CD14-positive monocyte (primary cell): ENCODE data around the gene ZNRF4. TPM values are rescaled to one million over a fixed set of nuclear protein-coding genes. Genes with fewer than 3 reads are reported as not detected.

Experiments used
- DNase-seq, 3 donors: peaks; one replicate each; pipeline ENCODE4 v3.0.0-alpha.2; 2011 to 2022
- H2AFZ ChIP-seq: 2 replicates; pipeline ENCODE4 v1.6.0; 2012; ENCODE audit warnings: mild to moderate bottlenecking, low read depth, low read length, inconsistent platforms; ENCODE audit not compliant: insufficient read depth, poor library complexity, severe bottlenecking
- H3K27ac ChIP-seq, 2 donors: 1 replicate in 1 of 2; 2 replicates in 1 of 2; pipeline ENCODE4 v1.5.1; 2012 to 2013; ENCODE audit warnings: low read length in 2 of 2, control low read depth in 1 of 2, inconsistent platforms in 1 of 2, low read depth in 1 of 2, mild to moderate bottlenecking in 1 of 2
- H3K27me3 ChIP-seq, 2 donors: one replicate each; pipeline versions ENCODE4 v1.6.0 to v1.6.1; 2011 to 2013; ENCODE audit warnings: low read length in 2 of 2; ENCODE audit not compliant: control insufficient read depth in 2 of 2, insufficient read depth in 2 of 2
- H3K36me3 ChIP-seq, 2 donors: replicated peaks in 1 of 2; 1 replicate in 1 of 2; 2 replicates in 1 of 2; pipeline versions ENCODE4 v1.5.1 to v1.6.1; 2012 to 2013; ENCODE audit warnings: low read length in 2 of 2, control low read depth in 1 of 2, inconsistent platforms in 1 of 2, mild to moderate bottlenecking in 1 of 2; ENCODE audit not compliant: insufficient read depth in 2 of 2, control insufficient read depth in 1 of 2
- H3K4me1 ChIP-seq, 2 donors: 1 replicate in 1 of 2; 2 replicates in 1 of 2; pipeline versions ENCODE4 v1.5.1 to v1.6.1; 2012 to 2013; ENCODE audit warnings: low read length in 2 of 2, control low read depth in 1 of 2, inconsistent platforms in 1 of 2, mild to moderate bottlenecking in 1 of 2, moderate library complexity in 1 of 2; ENCODE audit not compliant: insufficient read depth in 2 of 2, control insufficient read depth in 1 of 2
- H3K4me2 ChIP-seq: replicated peaks from 2 replicates; pipeline ENCODE3; 2012; ENCODE audit warnings: low read length, moderate library complexity, mild to moderate bottlenecking; ENCODE audit not compliant: poor library complexity, severe bottlenecking; ENCODE audit errors: extremely low read depth
- H3K4me3 ChIP-seq, 3 experiments: fragments of 200-600 bp in 1 of 3; sonication (generic) in 1 of 3; replicated peaks in 1 of 3; 1 replicate in 2 of 3; 2 replicates in 1 of 3; pipeline ENCODE4 v1.5.1; 2011 to 2013; ENCODE audit warnings: low read length in 3 of 3, mild to moderate bottlenecking in 3 of 3, control low read depth in 2 of 3, low read depth in 2 of 3, inconsistent platforms in 1 of 3, moderate library complexity in 1 of 3
- H3K79me2 ChIP-seq: 2 replicates; pipeline ENCODE4 v1.6.0; 2012; ENCODE audit warnings: mild to moderate bottlenecking, control low read depth, inconsistent platforms, low read length, moderate library complexity; ENCODE audit not compliant: insufficient read depth
- H3K9ac ChIP-seq: 2 replicates; pipeline ENCODE4 v1.6.0; 2017; ENCODE audit warnings: low read length, mild to moderate bottlenecking; ENCODE audit not compliant: insufficient read depth, poor library complexity, severe bottlenecking
- H3K9me3 ChIP-seq, 2 donors: replicated peaks in 1 of 2; 1 replicate in 1 of 2; 2 replicates in 1 of 2; pipeline versions ENCODE4 v1.5.1 to v1.6.1; 2012 to 2013; ENCODE audit warnings: low read length in 2 of 2, control low read depth in 1 of 2; ENCODE audit not compliant: control insufficient read depth in 1 of 2, insufficient read depth in 1 of 2
- H4K20me1 ChIP-seq: 2 replicates; pipeline ENCODE4 v1.6.0; 2012; ENCODE audit warnings: mild to moderate bottlenecking, low read length, control low read depth, moderate library complexity; ENCODE audit not compliant: insufficient read depth
- H3K27ac Mint-ChIP-seq, 7 donors: one replicate each; pipeline ENCODE4 v1.8.0; 2020; ENCODE audit warnings: mild to moderate bottlenecking in 7 of 7, mixed read lengths in 7 of 7, moderate library complexity in 6 of 7, inconsistent platforms in 2 of 7
- H3K27me3 Mint-ChIP-seq, 3 donors: one replicate each; pipeline ENCODE4 v1.8.0; 2021 to 2022; ENCODE audit warnings: low read depth in 3 of 3, mild to moderate bottlenecking in 3 of 3, mixed read lengths in 3 of 3, moderate library complexity in 3 of 3, inconsistent platforms in 1 of 3
- H3K36me3 Mint-ChIP-seq, 2 donors: one replicate each; pipeline ENCODE4 v1.8.0; 2020; ENCODE audit warnings: mixed read lengths in 2 of 2, inconsistent platforms in 1 of 2, mild to moderate bottlenecking in 1 of 2
- H3K4me1 Mint-ChIP-seq: one replicate; pipeline ENCODE4 v1.8.0; 2020; ENCODE audit warnings: mild to moderate bottlenecking, mixed read lengths
- H3K4me3 Mint-ChIP-seq, 2 donors: one replicate each; pipeline ENCODE4 v1.8.0; 2020; ENCODE audit warnings: mild to moderate bottlenecking in 2 of 2, mixed read lengths in 2 of 2, moderate library complexity in 1 of 2
- H3K9me3 Mint-ChIP-seq, 7 donors: one replicate each; pipeline ENCODE4 v1.8.0; 2020 to 2022; ENCODE audit warnings: mixed read lengths in 7 of 7, mild to moderate bottlenecking in 6 of 7, moderate library complexity in 6 of 7, inconsistent platforms in 2 of 7
- CTCF ChIP-seq: fragments of 200-600 bp; IDR thresholded peaks from one replicate; pipeline ENCODE4 v1.8.0; 2022; ENCODE audit warnings: antibody characterized with exemption, mild to moderate bottlenecking
- WGBS: methylation state at CpG from one replicate; pipeline ENCODE4 v1.1.5; 2013; ENCODE audit warnings: missing lambda C conversion rate; ENCODE audit not compliant: insufficient coverage; 5-methylcytosine and 5-hydroxymethylcytosine counted together
- intact Hi-C, 2 donors: fragments of 100-400 bp; cut with micrococcal nuclease; formaldehyde crosslinking; loops; one replicate each; pipeline versions ENCODE4 v1.15.0 to v1.15.1; 2023
- polyA plus RNA-seq, 3 donors: library from polyadenylated mRNA; depleted of rRNA in 1 of 3; unstranded in 2 of 3; stranded (reverse) in 1 of 3; fragments of 300-500 nt in 2 of 3; fragments of >200 nt in 1 of 3; fragmentation: Illumina TruSeq in 2 of 3; gene quantifications; 1 replicate in 2 of 3; 2 replicates in 1 of 3; pipeline ENCODE4 v1.2.3, GENCODE V29; 2012 to 2021

Gene ZNRF4
- polyA plus RNA-seq, 3 donors, result not detected

- no peak for TF ChIP-seq CTCF
- no peak overlapping the region for H3K4me3 ChIP-seq
- H3K36me3 Mint-ChIP-seq, result no peaks in the 10 kb centered on the region
- H4K20me1 ChIP-seq, result no peaks in the 10 kb centered on the region
- H3K36me3 ChIP-seq, result no peaks in the 10 kb centered on the region
- H3K4me2 ChIP-seq, result no peak overlapping the region
- H3K9me3 ChIP-seq, result no peaks in the 10 kb centered on the region
- intact Hi-C loops, result no loop called here
- H3K27ac ChIP-seq, result no peak overlapping the region
- no peak overlapping the region for H3K9ac ChIP-seq
- H3K9me3 Mint-ChIP-seq, result peaks cover 0 to 5% (median 2%) of the 10 kb centered on the region in 7 donors
- H3K27me3 Mint-ChIP-seq, result peaks cover 0 to 5% (median 0%) of the 10 kb centered on the region in 3 donors
- no peaks in the 10 kb centered on the region for H3K4me1 Mint-ChIP-seq
- WGBS, result 83% methylated on average over 1 of the region's 12 CpGs
- H3K27ac Mint-ChIP-seq, result no peak overlapping the region
- no peaks in the 10 kb centered on the region for H3K27me3 ChIP-seq
- DNase-seq, result no peak
- H3K4me1 ChIP-seq, result no peaks in the 10 kb centered on the region
- H3K79me2 ChIP-seq, result no peaks in the 10 kb centered on the region
- no peak overlapping the region for H2AFZ ChIP-seq
- no peak overlapping the region for H3K4me3 Mint-ChIP-seq
Observed at GRCh38 chr19:5424192-5424973, 30.8 kb upstream of the ZNRF4 start.

GRCh38 chr19:5425260-5425659, 30.0 kb upstream of the ZNRF4 start:
- no peak for TF ChIP-seq CTCF
- no peaks in the 10 kb centered on the region for H3K27me3 ChIP-seq
- H3K4me3 Mint-ChIP-seq, result no peak overlapping the region

More at GRCh38 chr19:5425260-5425659, 30.0 kb upstream of the ZNRF4 start:
- Mint-ChIP-seq H3K27me3 (peaks cover 0 to 5% (median under 1%) of the 10 kb centered on the region in 3 donors), H3K36me3 (no peaks in the 10 kb centered on the region), H3K4me1 (no peaks in the 10 kb centered on the region), H3K27ac (no peak overlapping the region), H3K9me3 (peaks cover 0 to 5% (median 2%) of the 10 kb centered on the region in 7 donors)
- H3K27ac ChIP-seq, result no peak overlapping the region
- H3K4me3 ChIP-seq, result no peak overlapping the region
- intact Hi-C loops, result no loop called here
- H3K79me2 ChIP-seq, result no peaks in the 10 kb centered on the region
- WGBS, result 80% methylated on average over 1 of the region's 1 CpG
- H3K9ac ChIP-seq, result no peak overlapping the region
- H3K4me2 ChIP-seq, result no peak overlapping the region
- no peaks in the 10 kb centered on the region for H4K20me1 ChIP-seq
- H2AFZ ChIP-seq, result no peak overlapping the region
- H3K36me3 ChIP-seq, result no peaks in the 10 kb centered on the region
- no peak for DNase-seq
- H3K4me1 ChIP-seq, result no peaks in the 10 kb centered on the region
- H3K9me3 ChIP-seq, result no peaks in the 10 kb centered on the region
